H1 (cell line): ENCODE data around the gene VPS26B. TPM values are rescaled to one million over a fixed set of nuclear protein-coding genes. Genes with fewer than 3 reads are reported as not detected.

Experiments
- CTCF ChIA-PET: fragments of 300-600 bp; sonication (Branson Sonifier 250); formaldehyde crosslinking; loops from one replicate; lab custom pipeline; 2021; ENCODE audit not compliant: partially characterized antibody; lab: Charles Lee
- POLR2A ChIA-PET: fragments of 300-600 bp; sonication (Branson Sonifier 250); formaldehyde crosslinking; loops from one replicate; lab custom pipeline; 2021; ENCODE audit warnings: inconsistent platforms; ENCODE audit not compliant: partially characterized antibody; lab: Charles Lee
- DNase-seq, 2 experiments: peaks; one replicate each; pipeline versions ENCODE4 v3.0.0 to v3.0.0-alpha.2; 2010 to 2022; ENCODE audit warnings: low spot score in 2 of 2, low read depth in 1 of 2, mixed read lengths in 1 of 2
- FAIRE-seq: peaks from 2 replicates; lab custom pipeline; 2011; peaks lifted over from hg19 to GRCh38; lab: Jason Lieb, UNC
- H2AFZ ChIP-seq: 2 replicates; pipeline ENCODE4 v1.8.1; 2012; ENCODE audit warnings: low read length, inconsistent platforms
- H2AK5ac ChIP-seq: 2 replicates; pipeline ENCODE4 v1.6.1; 2013; ENCODE audit warnings: low read depth, low read length
- H2BK120ac ChIP-seq: replicated peaks from 2 replicates; pipeline ENCODE3; 2013; ENCODE audit warnings: low read depth, low read length, inconsistent platforms
- H2BK12ac ChIP-seq: 2 replicates; pipeline ENCODE4 v1.6.1; 2013; ENCODE audit warnings: low read depth, low read length
- H2BK15ac ChIP-seq: 2 replicates; pipeline ENCODE4 v1.6.1; 2013; ENCODE audit warnings: low read length
- H2BK20ac ChIP-seq: 2 replicates; pipeline ENCODE4 v1.6.1; 2013; ENCODE audit warnings: low read length
- H2BK5ac ChIP-seq: 2 replicates; pipeline ENCODE4 v1.6.1; 2013; ENCODE audit warnings: low read depth, low read length
- H3K14ac ChIP-seq: 2 replicates; pipeline ENCODE4 v1.6.1; 2013; ENCODE audit warnings: inconsistent platforms; ENCODE audit not compliant: insufficient read length
- H3K18ac ChIP-seq: 2 replicates; pipeline ENCODE4 v1.6.1; 2013; ENCODE audit warnings: low read length; ENCODE audit errors: extremely low read depth
- H3K23ac ChIP-seq: 2 replicates; pipeline ENCODE4 v1.6.1; 2013; ENCODE audit warnings: inconsistent platforms; ENCODE audit not compliant: insufficient read length
- H3K23me2 ChIP-seq: 2 replicates; pipeline ENCODE4 v1.6.1; 2013; ENCODE audit warnings: low read depth, low read length
- H3K27ac ChIP-seq: 2 replicates; pipeline ENCODE4 v1.6.1; 2011; ENCODE audit warnings: low read depth, low read length, inconsistent platforms
- H3K27me3 ChIP-seq, 4 experiments: replicated peaks in 1 of 4; 1 replicate in 1 of 4; 2 replicates in 3 of 4; pipeline versions ENCODE4 v1.6.1 to v1.8.1; 2011 to 2013; ENCODE audit warnings: low read length in 3 of 4, mild to moderate bottlenecking in 3 of 4, inconsistent platforms in 2 of 4, mixed read lengths in 2 of 4, moderate library complexity in 1 of 4; ENCODE audit not compliant: control insufficient read depth in 3 of 4, insufficient read depth in 3 of 4; ENCODE audit errors: extremely low read depth in 1 of 4
- H3K36me3 ChIP-seq, 4 experiments: 2 replicates each; pipeline versions ENCODE4 v1.6.1 to v1.8.1; 2011 to 2013; ENCODE audit warnings: mild to moderate bottlenecking in 4 of 4, low read length in 3 of 4, moderate library complexity in 2 of 4, control low read depth in 1 of 4, inconsistent platforms in 1 of 4; ENCODE audit not compliant: insufficient read depth in 4 of 4, control insufficient read depth in 2 of 4
- H3K4ac ChIP-seq: replicated peaks from 2 replicates; pipeline ENCODE3; 2013; ENCODE audit warnings: low read length, low read depth, mixed read lengths, inconsistent platforms; ENCODE audit not compliant: insufficient read length
- H3K4me1 ChIP-seq, 4 experiments: replicated peaks in 1 of 4; 1 replicate in 1 of 4; 2 replicates in 3 of 4; pipeline versions ENCODE4 v1.6.1 to v1.8.1; 2011 to 2013; ENCODE audit warnings: low read length in 3 of 4, inconsistent platforms in 2 of 4, mixed read lengths in 1 of 4; ENCODE audit not compliant: insufficient read depth in 4 of 4, control insufficient read depth in 3 of 4
- H3K4me2 ChIP-seq, 2 experiments: 2 replicates each; pipeline versions ENCODE4 v1.6.1 to v1.8.1; 2011 to 2013; ENCODE audit warnings: low read depth in 2 of 2, low read length in 2 of 2, control low read depth in 1 of 2, inconsistent platforms in 1 of 2, mild to moderate bottlenecking in 1 of 2; ENCODE audit not compliant: insufficient read depth in 1 of 2
- H3K4me3 ChIP-seq, 4 experiments: fragments of 200-600, 300-600 bp in 1 of 4; sonication (generic), shearing (Covaris generic), sonication (Bioruptor Twin) in 1 of 4; 2 replicates each; pipeline versions ENCODE4 v1.5.1 to v1.8.1; 2011 to 2016; ENCODE audit warnings: low read length in 4 of 4, low read depth in 3 of 4, control low read depth in 2 of 4, inconsistent platforms in 2 of 4, mild to moderate bottlenecking in 2 of 4, mixed read lengths in 1 of 4, moderate library complexity in 1 of 4; ENCODE audit not compliant: insufficient read depth in 2 of 4; ENCODE audit errors: extremely low read depth in 1 of 4
- H3K56ac ChIP-seq: replicated peaks from 2 replicates; pipeline ENCODE3; 2013; ENCODE audit warnings: low read depth, mild to moderate bottlenecking, mixed read lengths, low read length, inconsistent platforms; ENCODE audit not compliant: insufficient read length
- H3K79me1 ChIP-seq: 2 replicates; pipeline ENCODE4 v1.6.1; 2013; ENCODE audit warnings: low read depth, low read length, control low read depth
- H3K79me2 ChIP-seq, 2 experiments: 2 replicates each; pipeline versions ENCODE4 v1.6.1 to v1.8.1; 2012 to 2013; ENCODE audit warnings: low read length in 2 of 2, mild to moderate bottlenecking in 2 of 2, inconsistent platforms in 1 of 2; ENCODE audit not compliant: insufficient read depth in 2 of 2, control insufficient read depth in 1 of 2
- H3K9ac ChIP-seq, 4 experiments: replicated peaks in 1 of 4; 1 replicate in 1 of 4; 2 replicates in 3 of 4; pipeline versions ENCODE4 v1.6.1 to v1.8.1; 2011 to 2013; ENCODE audit warnings: low read depth in 3 of 4, low read length in 3 of 4, control low read depth in 2 of 4, mild to moderate bottlenecking in 2 of 4, moderate library complexity in 2 of 4, inconsistent platforms in 1 of 4; ENCODE audit errors: extremely low read depth in 1 of 4
- H3K9me3 ChIP-seq, 2 experiments: 2 replicates each; pipeline versions ENCODE4 v1.6.1 to v1.8.1; 2012 to 2013; ENCODE audit warnings: mild to moderate bottlenecking in 2 of 2, moderate library complexity in 2 of 2, control low read depth in 1 of 2, inconsistent platforms in 1 of 2, low read depth in 1 of 2, low read length in 1 of 2, mixed read lengths in 1 of 2; ENCODE audit not compliant: insufficient read depth in 2 of 2
- H4K20me1 ChIP-seq, 2 experiments: replicated peaks in 1 of 2; 2 replicates each; pipeline versions ENCODE3 to v1.8.1; 2011 to 2013; ENCODE audit warnings: inconsistent platforms in 2 of 2, low read length in 2 of 2, mild to moderate bottlenecking in 1 of 2; ENCODE audit not compliant: insufficient read depth in 2 of 2, control insufficient read depth in 1 of 2
- H4K5ac ChIP-seq: 2 replicates; pipeline ENCODE4 v1.6.1; 2013; ENCODE audit warnings: low read length, low read depth, mixed read lengths, inconsistent platforms; ENCODE audit not compliant: insufficient read length
- H4K8ac ChIP-seq: 2 replicates; pipeline ENCODE4 v1.8.0; 2013; ENCODE audit warnings: mild to moderate bottlenecking, moderate library complexity, low read length, inconsistent platforms; ENCODE audit not compliant: insufficient read depth; ENCODE audit errors: extremely low read depth
- H4K91ac ChIP-seq: replicated peaks from 2 replicates; pipeline ENCODE3; 2013; ENCODE audit warnings: low read length, mixed read lengths, inconsistent platforms; ENCODE audit not compliant: insufficient read length
- CTBP2 ChIP-seq: IDR thresholded peaks from 2 replicates; pipeline ENCODE4 v1.7.0; 2011; ENCODE audit warnings: borderline replicate concordance, mild to moderate bottlenecking, moderate library complexity, mixed read lengths, low read length; ENCODE audit not compliant: insufficient read depth, insufficient read length
- HDAC6 ChIP-seq: IDR thresholded peaks from one replicate; pipeline ENCODE4 v1.7.1; 2012; ENCODE audit warnings: low read depth, mild to moderate bottlenecking, inconsistent platforms, low read length, moderate library complexity
- JUND ChIP-seq: IDR thresholded peaks from 2 replicates; pipeline ENCODE4 v1.6.1; 2011; ENCODE audit warnings: mild to moderate bottlenecking, improper control_type of control experiment, low read length
- TBP ChIP-seq: IDR thresholded peaks from 2 replicates; pipeline ENCODE4 v1.6.1; 2011; ENCODE audit warnings: low read depth, low read length, improper control_type of control experiment
- WGBS, 2 experiments: shearing (Covaris generic) in 1 of 2; methylation state at CpG; one replicate each; pipeline versions ENCODE4 v1.1.6 to v1.1.7; 2013 to 2015; ENCODE audit warnings: low lambda C conversion rate in 2 of 2, mixed read lengths in 2 of 2, inconsistent platforms in 1 of 2, low coverage in 1 of 2, missing lambda C conversion rate in 1 of 2; ENCODE audit not compliant: insufficient replicate concordance in 2 of 2, insufficient coverage in 1 of 2, insufficient read length in 1 of 2; ENCODE audit errors: extremely low coverage in 1 of 2, missing lambda C conversion rate in 1 of 2; 5-methylcytosine and 5-hydroxymethylcytosine counted together
- polyA plus RNA-seq, 7 experiments: library from polyadenylated mRNA; depleted of rRNA in 3 of 7; stranded (reverse) in 5 of 7; unstranded in 2 of 7; fragments of >200 nt in 5 of 7; fragments of 200-250 nt in 2 of 7; gene quantifications; 1 replicate in 5 of 7; 2 replicates in 1 of 7; 4 replicates in 1 of 7; pipeline versions ENCODE4 v1.2.1 to v1.2.3, GENCODE V29; 2011 to 2013; ENCODE audit warnings: missing spikeins in 2 of 7, mixed read lengths in 2 of 7
- total RNA-seq: library from RNA; stranded (reverse); fragmentation: NEBNext Ultra II Directional; extraction: Animal tissue kit (Norgen Biotek cat#: 25700); gene quantifications from 2 replicates; pipeline ENCODE4 v1.2.1, GENCODE V29; 2021

VPS26B gene
- total and polyA plus RNA-seq, 2 of the 8 experiments (the other 6 are each of a cell fraction or from before 2014, with no cell fraction given): 18.3 to 27.0 TPM

GRCh38 chr11:134258577-134258976 lies 34.1 kb downstream of the VPS26B start:
- Histone ChIP-seq H3K4me1 (no peaks in the 10 kb centered on the region; a peak in 1 of 7 replicates), H3K23ac (no peak overlapping the region), H4K5ac (no peak overlapping the region), H4K8ac (no peak overlapping the region), H3K23me2 (0 out of 2 replicates have a peak, but pooled peaks cover 5% of the 10 kb centered on the region), H3K56ac (no peak overlapping the region), H3K9ac (no peak overlapping the region), H2AK5ac (no peak overlapping the region)
- DNase-seq: no peak
- TF ChIP-seq TBP: no peak
- TF ChIP-seq CTBP2: no peak
- TF ChIP-seq HDAC6: no peak
- TF ChIP-seq JUND: no peak
- TF ChIP-seq, all 59 proteins: peak for 0
- 88% methylated on average over 4 of the region's 4 CpGs; no CpG with 5 or more reads in 1 of the 2 experiments for WGBS, 2 experiments
- H3K36me3 ChIP-seq: peaks cover 11 to 53% (median 35%) of the 10 kb centered on the region in 4 experiments; a peak in 7 of 8 replicates
- no peak overlapping the region for H3K4ac ChIP-seq
- H3K14ac ChIP-seq: no peak overlapping the region
- ChIA-PET CTCF (interaction anchor here (1.3 to 1.4 kb wide), 2 partner anchors 14 to 17 kb away, joined by 3 to 5 read pairs; partner anchors contain the start of gene GLB1L3), POLR2A (interaction anchor here (1.2 to 2.0 kb wide), 2 partner anchors 17 to 24 kb away, joined by 4 read pairs; partner anchors contain the start of gene GLB1L3)
- no peak overlapping the region for H2BK15ac ChIP-seq
- no peak overlapping the region for H2BK20ac ChIP-seq
- peaks cover 0 to 21% of the 10 kb centered on the region in 2 experiments; a peak in 2 of 4 replicates for H3K79me2 ChIP-seq
- H2BK12ac ChIP-seq: no peak overlapping the region
- no peak overlapping the region for H3K27ac ChIP-seq
- no peak overlapping the region; the same call in 1 of the 2 replicates for H2BK5ac ChIP-seq
- H3K27me3 ChIP-seq: no peaks in the 10 kb centered on the region
- peaks cover 15% of the 10 kb centered on the region; the same call in 1 of the 2 replicates for H3K79me1 ChIP-seq
- no peak for FAIRE-seq
- H2BK120ac ChIP-seq: no peak overlapping the region
- no peak overlapping the region for H3K18ac ChIP-seq
- H4K91ac ChIP-seq: no peak overlapping the region
- H3K4me3 ChIP-seq: no peak overlapping the region
- H4K20me1 ChIP-seq: peaks cover 2 to 4% of the 10 kb centered on the region in 2 experiments
- no peaks in the 10 kb centered on the region for H3K9me3 ChIP-seq
- H2AFZ ChIP-seq: no peak overlapping the region
- no peak overlapping the region for H3K4me2 ChIP-seq
